Pancreas (tissue), 10 donors: ENCODE results near the gene SPOPL. TPM values are rescaled to one million over a fixed set of nuclear protein-coding genes. Genes with fewer than 3 reads are reported as not detected.
A peak's percentile ranks its signal among the peaks of the same experiment; 100 is the strongest.

Experiments used
- ATAC-seq, 4 donors: fragments of 200-7000 bp; cut with Tn5 transposase; one replicate each; pipeline versions ENCODE4 v1.8.0 to v1.9.1; 2020; ENCODE audit warnings: mild to moderate bottlenecking in 4 of 4, moderate library complexity in 4 of 4
- DNase-seq, 6 donors: peaks; one replicate each; pipeline ENCODE4 v3.0.0-alpha.2; 2020
- FAIRE-seq: peaks from 2 replicates; lab custom pipeline; 2012; peaks lifted over from hg19 to GRCh38; lab: Jason Lieb, UNC
- H3K27ac ChIP-seq, 4 donors: fragments of 200-600 bp; sonication (generic); 1 replicate in 3 of 4; 2 replicates in 1 of 4; pipeline versions ENCODE4 v1.5.0 to v1.8.0; 2020
- H3K27me3 ChIP-seq, 4 donors: fragments of 200-600 bp; one replicate each; pipeline ENCODE4 v1.8.0; 2021
- H3K36me3 ChIP-seq, 3 donors: fragments of 200-600 bp; sonication (generic) in 1 of 3; one replicate each; pipeline versions ENCODE4 v1.5.0 to v1.8.0; 2020 to 2021
- H3K4me1 ChIP-seq, 3 donors: fragments of 200-600 bp; one replicate each; pipeline ENCODE4 v1.8.0; 2021
- H3K4me3 ChIP-seq, 4 donors: fragments of 200-600 bp; sonication (generic) in 2 of 4; one replicate each; pipeline versions ENCODE4 v1.5.0 to v1.8.0; 2020 to 2021
- H3K9me3 ChIP-seq, 4 donors: fragments of 200-600 bp; one replicate each; pipeline ENCODE4 v1.8.0; 2021
- WGBS, 2 donors: extraction: QIAGEN DNeasy Blood & Tissue Kit; methylation state at CpG; one replicate each; pipeline ENCODE4 v1.1.7; 2013; 5-methylcytosine and 5-hydroxymethylcytosine counted together
- intact Hi-C, 3 donors: fragments of 100-400 bp; cut with DNase I; formaldehyde crosslinking; loops; one replicate each; pipeline versions ENCODE4 v1.11.1 to v1.14.2; 2022
- polyA plus RNA-seq, 2 donors: library from polyadenylated mRNA; stranded (reverse); fragments of 200-250 nt; gene quantifications; one replicate each; pipeline ENCODE4 v1.2.3, GENCODE V29; 2013
- total RNA-seq, 6 donors: library from RNA; stranded (reverse); fragmentation: NEBNext Ultra II Directional in 4 of 6; extraction: Animal tissue kit (Norgen Biotek cat#: 25700) in 4 of 6; gene quantifications; one replicate each; pipeline versions ENCODE4 v1.2.1 to v1.2.4, GENCODE V29; 2021 to 2023
- TF ChIP-seq, protein P1 (sequence below), 4 donors: fragments of 200-600 bp; sonication (generic) in 3 of 4; IDR thresholded peaks; one replicate each; pipeline versions ENCODE4 v1.5.0 to v1.8.0; 2021; ENCODE audit warnings: antibody characterized with exemption in 4 of 4
- donor health status: healthy with polysubstance abuse.
- donor health status: DM: no; HTN: no; CAD: no; lungs with moderate emphysema.
- donor health status: DM: no; HTN: no; CAD: no.
- donor health status: control.
- donor health status: control.
- donor health status: Bipolar disorder and iron deficiency.
- donor health status: DM: yes; HTN: yes; CAD: no.
- donor health status: DM: no; HTN: no; CAD: no.
- donor health status: DM: no; HTN: no; CAD: no.
- donor health status: DM: yes; HTN: yes; CAD: no.

Gene SPOPL
- total RNA-seq (10 to 100 TPM in 2 of 6 donors, 1 to 10 TPM in 4; 9.1 to 18.5 (median 9.9) TPM), polyA plus RNA-seq (1 to 10 TPM; 2.5 to 5.7 TPM)

- FAIRE-seq: no peak
- ATAC-seq: peak; percentile 90 to 97 (median 96)
- Histone ChIP-seq H3K4me1 (peaks cover 6 to 40% (median 30%) of the 10 kb centered on the region in 3 donors), H3K4me3 (peak within 1 kb of the TSS; percentile 80 to 88 (median 84)), H3K27me3 (no peaks in the 10 kb centered on the region), H3K9me3 (no peaks in the 10 kb centered on the region), H3K36me3 (no peaks in the 10 kb centered on the region), H3K27ac (peak within 1 kb of the TSS; percentile 83 to 97 (median 90))
- WGBS, 2 donors: 0 to 1% methylated on average over 54 to 86 of the region's 86 CpGs
- intact Hi-C loops: no loop called here
- DNase-seq: peak; percentile 90 to 98 (median 95)
- TF ChIP-seq, protein P1, sequence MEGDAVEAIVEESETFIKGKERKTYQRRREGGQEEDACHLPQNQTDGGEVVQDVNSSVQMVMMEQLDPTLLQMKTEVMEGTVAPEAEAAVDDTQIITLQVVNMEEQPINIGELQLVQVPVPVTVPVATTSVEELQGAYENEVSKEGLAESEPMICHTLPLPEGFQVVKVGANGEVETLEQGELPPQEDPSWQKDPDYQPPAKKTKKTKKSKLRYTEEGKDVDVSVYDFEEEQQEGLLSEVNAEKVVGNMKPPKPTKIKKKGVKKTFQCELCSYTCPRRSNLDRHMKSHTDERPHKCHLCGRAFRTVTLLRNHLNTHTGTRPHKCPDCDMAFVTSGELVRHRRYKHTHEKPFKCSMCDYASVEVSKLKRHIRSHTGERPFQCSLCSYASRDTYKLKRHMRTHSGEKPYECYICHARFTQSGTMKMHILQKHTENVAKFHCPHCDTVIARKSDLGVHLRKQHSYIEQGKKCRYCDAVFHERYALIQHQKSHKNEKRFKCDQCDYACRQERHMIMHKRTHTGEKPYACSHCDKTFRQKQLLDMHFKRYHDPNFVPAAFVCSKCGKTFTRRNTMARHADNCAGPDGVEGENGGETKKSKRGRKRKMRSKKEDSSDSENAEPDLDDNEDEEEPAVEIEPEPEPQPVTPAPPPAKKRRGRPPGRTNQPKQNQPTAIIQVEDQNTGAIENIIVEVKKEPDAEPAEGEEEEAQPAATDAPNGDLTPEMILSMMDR (IDR thresholded peaks at IDR 0.05): peak; percentile 11 to 36 (median 31)
Measured at GRCh38 chr2:138501425-138502254, at the start of gene SPOPL. SPOPL (plus strand) TSS chr2:138501770; CDS start chr2:138550217, 48,447 bp downstream.

- intact Hi-C loops: no loop called here
- H3K4me1 ChIP-seq: peaks cover 0 to 12% (median 0%) of the 10 kb centered on the region in 3 donors
- H3K36me3 ChIP-seq: no peaks in the 10 kb centered on the region
- no peaks in the 10 kb centered on the region for H3K27me3 ChIP-seq
- no peaks in the 10 kb centered on the region for H3K9me3 ChIP-seq
- no peak overlapping the region for H3K27ac ChIP-seq
- WGBS, 2 donors: 74 to 76% methylated on average over 1 of the region's 1 CpG
- ATAC-seq: no peak
- no peak for FAIRE-seq
- TF ChIP-seq, protein P1 (IDR thresholded peaks at IDR 0.05): no peak
- DNase-seq: no peak
- no peak overlapping the region for H3K4me3 ChIP-seq
Measured at GRCh38 chr2:138452324-138452723, 49.2 kb upstream of the SPOPL start.

GRCh38 chr2:138453815-138454214 is 47.8 kb upstream of the SPOPL start:
- Histone ChIP-seq H3K27ac (no peak overlapping the region), H3K36me3 (no peaks in the 10 kb centered on the region), H3K4me3 (no peak overlapping the region), H3K9me3 (no peaks in the 10 kb centered on the region), H3K4me1 (peaks cover 0 to 3% (median 0%) of the 10 kb centered on the region in 3 donors), H3K27me3 (no peaks in the 10 kb centered on the region)
- ATAC-seq (no peak), FAIRE-seq (no peak), DNase-seq (no peak)
- TF ChIP-seq, protein P1 (IDR thresholded peaks at IDR 0.05): no peak
- intact Hi-C loops: no loop called here
- WGBS, 2 donors: 82 to 86% methylated on average over 8 of the region's 8 CpGs

GRCh38 chr2:138454761-138455160 is 46.8 kb upstream of the SPOPL start:
- H3K36me3 ChIP-seq: no peaks in the 10 kb centered on the region
- TF ChIP-seq, protein P1 (IDR thresholded peaks at IDR 0.05): no peak
- no peaks in the 10 kb centered on the region for H3K9me3 ChIP-seq
- intact Hi-C loops: no loop called here
- ATAC-seq (no peak), DNase-seq (no peak), FAIRE-seq (no peak)
- H3K27me3 ChIP-seq: no peaks in the 10 kb centered on the region
- 45 to 48% methylated on average over 2 of the region's 2 CpGs for WGBS, 2 donors
- peaks cover 0 to 3% (median 0%) of the 10 kb centered on the region in 3 donors for H3K4me1 ChIP-seq
- H3K27ac ChIP-seq: no peak overlapping the region
- H3K4me3 ChIP-seq: no peak overlapping the region

GRCh38 chr2:138455275-138455674 is 46.3 kb upstream of the SPOPL start:
- intact Hi-C loops: no loop called here
- no peaks in the 10 kb centered on the region for H3K27me3 ChIP-seq
- DNase-seq (no peak), FAIRE-seq (no peak), ATAC-seq (peak in 2 of 4 donors; percentile 46 to 52)
- no peak overlapping the region for H3K27ac ChIP-seq
- H3K4me3 ChIP-seq: no peak overlapping the region
- no peaks in the 10 kb centered on the region for H3K36me3 ChIP-seq
- H3K4me1 ChIP-seq: peaks cover 0 to 3% (median 0%) of the 10 kb centered on the region in 3 donors
- WGBS, 2 donors: 38 to 57% methylated on average over 2 of the region's 2 CpGs
- TF ChIP-seq, protein P1 (IDR thresholded peaks at IDR 0.05): no peak
- no peaks in the 10 kb centered on the region for H3K9me3 ChIP-seq
